Neutrophil (primary cell): ENCODE results near the gene TM4SF18.

Experiments
- H3K27ac ChIP-seq: fragments of 200-600 bp; sonication (generic); 2 replicates; pipeline ENCODE4 v1.5.1; 2016; ENCODE audit warnings: mild to moderate bottlenecking, moderate library complexity
- H3K27me3 ChIP-seq: fragments of 200-600 bp; sonication (generic); 2 replicates; pipeline ENCODE4 v1.6.0; 2016; ENCODE audit warnings: mild to moderate bottlenecking
- H3K36me3 ChIP-seq: fragments of 200-600 bp; sonication (generic); 2 replicates; pipeline ENCODE4 v1.5.1; 2017
- H3K4me1 ChIP-seq, 2 experiments: fragments of 200-600 bp in 1 of 2; sonication (generic) in 1 of 2; 1 replicate in 1 of 2; 2 replicates in 1 of 2; pipeline versions ENCODE4 v1.5.1 to v1.6.1; 2013 to 2016; ENCODE audit warnings: low read depth in 1 of 2, low read length in 1 of 2, mild to moderate bottlenecking in 1 of 2, moderate library complexity in 1 of 2; ENCODE audit not compliant: control insufficient read depth in 1 of 2, insufficient read depth in 1 of 2
- H3K4me3 ChIP-seq, 2 experiments: fragments of 200-600 bp in 1 of 2; sonication (generic) in 1 of 2; 1 replicate in 1 of 2; 2 replicates in 1 of 2; pipeline ENCODE4 v1.5.1; 2013 to 2016; ENCODE audit warnings: low read depth in 1 of 2, low read length in 1 of 2, mild to moderate bottlenecking in 1 of 2, moderate library complexity in 1 of 2
- H3K9me3 ChIP-seq: fragments of 200-600 bp; sonication (generic); 2 replicates; pipeline ENCODE4 v1.5.1; 2016
- TF ChIP-seq, protein P1 (sequence below): fragments of 200-600 bp; sonication (generic); IDR thresholded peaks from 2 replicates; pipeline ENCODE4 v1.5.1; 2016; ENCODE audit warnings: antibody characterized with exemption

The TM4SF18 gene

DNA sequence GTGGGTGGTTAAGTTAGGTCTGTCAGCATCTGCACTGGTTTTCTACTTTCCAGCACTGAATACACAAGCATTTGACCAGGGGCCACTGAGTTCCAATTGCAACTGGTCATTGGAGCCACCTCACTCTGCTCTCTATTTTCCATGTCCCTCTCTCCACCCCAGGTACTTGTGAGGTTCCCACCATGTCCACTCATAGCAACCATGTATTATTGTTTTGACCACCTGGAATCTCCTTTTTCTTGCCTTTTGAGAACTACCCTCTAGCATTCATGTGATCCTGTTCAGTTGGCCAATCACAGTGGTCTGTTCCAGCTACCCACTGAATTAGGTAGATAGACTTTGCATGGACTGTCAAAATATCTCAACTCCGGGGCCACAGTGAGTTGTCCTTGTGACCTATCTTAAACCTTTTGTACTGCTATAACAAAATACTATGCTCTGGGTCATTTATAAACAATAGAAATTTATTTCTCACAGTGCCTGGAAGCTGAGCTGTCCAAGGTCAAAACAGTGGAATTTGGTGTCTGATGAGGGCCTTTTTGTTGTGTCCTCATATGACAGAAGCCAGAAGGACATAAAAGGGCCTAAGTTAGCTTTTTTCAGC is 20.2 kb upstream of the TM4SF18 start:
- no peaks in the 10 kb centered on the region for H3K9me3 ChIP-seq
- H3K4me3 ChIP-seq: no peak overlapping the region
- no peaks in the 10 kb centered on the region for H3K4me1 ChIP-seq
- H3K36me3 ChIP-seq: no peaks in the 10 kb centered on the region
- H3K27me3 ChIP-seq: no peaks in the 10 kb centered on the region
- TF ChIP-seq, protein P1, sequence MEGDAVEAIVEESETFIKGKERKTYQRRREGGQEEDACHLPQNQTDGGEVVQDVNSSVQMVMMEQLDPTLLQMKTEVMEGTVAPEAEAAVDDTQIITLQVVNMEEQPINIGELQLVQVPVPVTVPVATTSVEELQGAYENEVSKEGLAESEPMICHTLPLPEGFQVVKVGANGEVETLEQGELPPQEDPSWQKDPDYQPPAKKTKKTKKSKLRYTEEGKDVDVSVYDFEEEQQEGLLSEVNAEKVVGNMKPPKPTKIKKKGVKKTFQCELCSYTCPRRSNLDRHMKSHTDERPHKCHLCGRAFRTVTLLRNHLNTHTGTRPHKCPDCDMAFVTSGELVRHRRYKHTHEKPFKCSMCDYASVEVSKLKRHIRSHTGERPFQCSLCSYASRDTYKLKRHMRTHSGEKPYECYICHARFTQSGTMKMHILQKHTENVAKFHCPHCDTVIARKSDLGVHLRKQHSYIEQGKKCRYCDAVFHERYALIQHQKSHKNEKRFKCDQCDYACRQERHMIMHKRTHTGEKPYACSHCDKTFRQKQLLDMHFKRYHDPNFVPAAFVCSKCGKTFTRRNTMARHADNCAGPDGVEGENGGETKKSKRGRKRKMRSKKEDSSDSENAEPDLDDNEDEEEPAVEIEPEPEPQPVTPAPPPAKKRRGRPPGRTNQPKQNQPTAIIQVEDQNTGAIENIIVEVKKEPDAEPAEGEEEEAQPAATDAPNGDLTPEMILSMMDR: no peak
- H3K27ac ChIP-seq: no peak overlapping the region

DNA sequence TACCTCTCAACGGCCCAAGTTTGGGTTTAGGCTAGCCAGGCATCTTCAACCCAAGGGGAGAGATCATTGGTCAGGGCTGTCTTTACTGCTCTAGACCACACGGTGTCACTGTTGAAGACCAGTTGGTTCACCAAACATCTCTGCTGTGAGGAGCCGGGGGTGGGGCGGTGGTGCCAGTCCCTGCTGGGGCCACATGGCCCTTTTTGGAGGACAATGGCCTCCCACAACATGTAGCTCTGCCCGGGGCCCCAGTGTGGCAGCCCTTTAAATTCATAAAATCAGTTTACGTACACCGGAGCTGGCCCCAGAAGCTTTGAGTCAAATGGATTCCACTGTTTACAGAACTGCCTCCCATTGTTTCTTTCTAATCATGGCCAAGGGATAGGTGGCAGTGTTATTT is 19.1 kb upstream of the TM4SF18 start:
- no peak overlapping the region for H3K4me3 ChIP-seq
- TF ChIP-seq, protein P1: peak; percentile 57
- no peaks in the 10 kb centered on the region for H3K9me3 ChIP-seq
- H3K4me1 ChIP-seq: no peaks in the 10 kb centered on the region
- no peaks in the 10 kb centered on the region for H3K36me3 ChIP-seq
- no peak overlapping the region for H3K27ac ChIP-seq
- no peaks in the 10 kb centered on the region for H3K27me3 ChIP-seq

DNA sequence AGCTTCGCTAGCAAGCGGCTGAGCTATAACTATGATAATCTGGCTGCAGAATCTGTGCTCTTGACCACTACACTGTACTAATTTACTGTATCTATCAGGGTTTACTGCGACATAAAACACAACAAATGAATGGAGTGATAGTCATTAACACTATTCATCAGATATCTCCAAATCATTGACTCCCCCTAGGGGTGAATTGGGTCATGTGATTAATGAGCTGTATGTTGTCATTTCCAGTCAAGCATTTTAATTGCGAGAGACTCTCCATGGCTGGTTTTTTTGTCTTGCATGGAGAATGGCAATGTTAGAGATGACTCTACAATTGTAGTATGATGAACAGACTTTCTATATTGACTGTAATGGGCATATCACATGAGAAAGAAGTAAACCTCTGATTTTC is 10.5 kb upstream of the TM4SF18 start:
- Histone ChIP-seq H3K4me3 (no peak overlapping the region), H3K9me3 (no peaks in the 10 kb centered on the region), H3K27ac (no peak overlapping the region), H3K27me3 (no peaks in the 10 kb centered on the region), H3K36me3 (no peaks in the 10 kb centered on the region), H3K4me1 (no peaks in the 10 kb centered on the region)
- TF ChIP-seq, protein P1: no peak

DNA sequence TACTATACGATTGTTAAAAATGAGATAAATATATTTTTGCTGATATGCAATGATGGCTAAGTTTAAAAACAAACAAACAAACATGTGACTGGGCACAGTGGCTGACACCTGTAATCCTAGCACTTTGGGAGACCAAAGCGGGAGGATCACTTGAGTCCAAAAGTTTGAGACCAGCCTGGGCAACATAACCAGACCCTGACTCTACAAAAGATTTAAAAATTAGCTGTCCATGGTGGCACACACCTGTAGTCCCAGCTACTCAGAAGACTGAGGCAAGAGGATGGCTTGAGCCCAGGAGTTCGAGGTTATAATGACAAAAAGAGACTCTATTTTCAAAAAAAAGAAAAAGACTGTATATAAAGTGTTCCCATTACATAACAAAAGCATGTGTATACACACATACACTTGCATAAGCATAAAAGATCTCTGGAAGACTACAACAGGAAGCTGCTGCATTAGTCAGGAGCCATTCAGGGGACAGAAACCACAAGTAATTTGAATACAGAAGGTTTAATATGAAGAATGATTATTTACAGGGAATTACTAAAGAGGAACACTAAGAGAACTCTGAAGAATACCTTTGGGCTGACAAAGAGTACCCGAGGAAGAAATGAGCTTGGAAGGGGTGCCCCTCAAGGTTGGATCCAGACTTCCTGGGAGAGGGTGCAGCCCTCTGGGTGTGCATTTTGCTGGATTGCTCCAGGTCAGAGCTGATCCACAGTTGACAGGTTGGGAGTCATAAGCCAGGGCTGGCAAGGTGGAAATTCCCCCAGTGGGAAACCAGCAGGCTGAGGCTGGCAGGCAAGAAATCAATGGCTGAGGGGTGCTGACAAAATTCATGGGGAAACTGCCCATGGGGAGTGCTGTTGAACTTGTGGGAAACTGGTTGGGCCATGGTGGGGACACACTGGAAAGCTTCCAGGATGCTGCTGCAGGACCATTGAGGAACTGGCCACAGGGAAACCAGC is 9.3 kb upstream of the TM4SF18 start:
- Histone ChIP-seq H3K36me3 (no peaks in the 10 kb centered on the region), H3K4me1 (no peaks in the 10 kb centered on the region), H3K4me3 (no peak overlapping the region), H3K27ac (no peak overlapping the region), H3K27me3 (no peaks in the 10 kb centered on the region), H3K9me3 (no peaks in the 10 kb centered on the region)
- TF ChIP-seq, protein P1: no peak

DNA sequence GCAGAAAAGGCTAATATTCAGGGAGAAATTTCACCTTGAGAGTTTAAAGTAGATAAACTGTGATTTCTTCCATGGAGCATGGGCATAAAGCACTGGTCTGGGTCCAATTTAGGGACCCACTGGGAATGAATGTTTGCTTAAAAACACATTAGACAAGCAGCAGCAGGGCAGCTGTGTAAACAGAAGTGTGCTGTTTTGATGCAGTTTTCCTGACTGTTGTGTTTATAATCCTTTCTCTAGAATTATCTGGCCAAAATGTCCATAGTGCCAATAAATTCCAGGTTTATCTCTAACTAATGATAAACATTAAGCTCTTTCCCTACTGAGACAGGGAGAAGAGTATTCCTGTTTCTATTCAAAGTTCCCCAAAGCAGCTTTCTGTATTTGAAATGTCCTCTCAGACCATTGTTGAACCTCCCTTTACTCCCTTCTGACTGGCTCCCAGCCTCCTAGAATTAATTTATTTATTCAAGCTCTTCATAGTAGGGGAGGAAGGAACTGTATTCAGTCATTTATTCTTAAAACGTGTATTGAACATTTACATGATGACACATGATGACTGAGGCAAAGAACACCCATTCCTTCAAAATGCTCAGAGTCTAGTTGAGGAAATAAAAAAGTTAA is 7.0 kb upstream of the TM4SF18 start:
- TF ChIP-seq, protein P1: no peak
- Histone ChIP-seq H3K4me1 (no peaks in the 10 kb centered on the region), H3K27me3 (no peaks in the 10 kb centered on the region), H3K9me3 (no peaks in the 10 kb centered on the region), H3K27ac (no peak overlapping the region), H3K4me3 (no peak overlapping the region), H3K36me3 (no peaks in the 10 kb centered on the region)
